H1 (cell line): Measurements from ENCODE around the gene CDCA5. TPM values are rescaled to one million over a fixed set of nuclear protein-coding genes. Genes with fewer than 3 reads are reported as not detected.

Experiments used
- CTBP2 ChIP-seq: IDR thresholded peaks from 2 replicates; pipeline ENCODE4 v1.7.0; 2011; ENCODE audit warnings: borderline replicate concordance, mild to moderate bottlenecking, moderate library complexity, mixed read lengths, low read length; ENCODE audit not compliant: insufficient read depth, insufficient read length
- KDM5A ChIP-seq: fragments of 200-600 bp; IDR thresholded peaks from 2 replicates; pipeline ENCODE4 v1.7.1; 2012; ENCODE audit warnings: mild to moderate bottlenecking, low read length, inconsistent platforms, mixed read lengths
- NANOG ChIP-seq: IDR thresholded peaks from 2 replicates; pipeline ENCODE4 v1.6.1; 2011; ENCODE audit warnings: low read length, low read depth, mild to moderate bottlenecking, inconsistent platforms; ENCODE audit not compliant: insufficient read depth, poor library complexity, severe bottlenecking
- SIX5 ChIP-seq: IDR thresholded peaks from 2 replicates; pipeline ENCODE4 v1.6.1; 2011; ENCODE audit warnings: mild to moderate bottlenecking, low read depth, low read length
- TAF7 ChIP-seq: optimal IDR thresholded peaks from 2 replicates; pipeline ENCODE3; 2011; ENCODE audit warnings: low read depth, mild to moderate bottlenecking, inconsistent platforms, low read length, moderate library complexity, borderline replicate concordance
- TBP ChIP-seq: IDR thresholded peaks from 2 replicates; pipeline ENCODE4 v1.6.1; 2011; ENCODE audit warnings: low read depth, low read length, improper control_type of control experiment
- polyA plus RNA-seq, 7 experiments: library from polyadenylated mRNA; depleted of rRNA in 3 of 7; stranded (reverse) in 5 of 7; unstranded in 2 of 7; fragments of >200 nt in 5 of 7; fragments of 200-250 nt in 2 of 7; gene quantifications; 1 replicate in 5 of 7; 2 replicates in 1 of 7; 4 replicates in 1 of 7; pipeline versions ENCODE4 v1.2.1 to v1.2.3, GENCODE V29; 2011 to 2013; ENCODE audit warnings: missing spikeins in 2 of 7, mixed read lengths in 2 of 7
- total RNA-seq: library from RNA; stranded (reverse); fragmentation: NEBNext Ultra II Directional; extraction: Animal tissue kit (Norgen Biotek cat#: 25700); gene quantifications from 2 replicates; pipeline ENCODE4 v1.2.1, GENCODE V29; 2021
- TF ChIP-seq, protein P1 (sequence below): IDR thresholded peaks from 2 replicates; pipeline ENCODE4 v1.6.1; 2011; ENCODE audit warnings: low read depth, mild to moderate bottlenecking, low read length; ENCODE audit not compliant: insufficient read depth
- TF ChIP-seq, protein P2 (sequence below), 3 experiments: IDR thresholded peaks; 1 replicate in 2 of 3; 2 replicates in 1 of 3; pipeline versions ENCODE4 v1.5.1 to v1.6.1; 2011; ENCODE audit warnings: low read length in 3 of 3, mild to moderate bottlenecking in 3 of 3, inconsistent platforms in 2 of 3, low read depth in 1 of 3, moderate library complexity in 1 of 3; ENCODE audit not compliant: insufficient read depth in 1 of 3; ENCODE audit errors: control extremely low read depth in 1 of 3

The CDCA5 gene
- total and polyA plus RNA-seq, 2 of the 8 experiments (the other 6 are each of a cell fraction or from before 2014, with no cell fraction given): 39.2 to 87.0 TPM

GRCh38 chr11:65117206-65118096 is 33.6 kb upstream of the CDCA5 start, which contains the start of gene ZNHIT2 (continued):
- TF ChIP-seq, protein P1, sequence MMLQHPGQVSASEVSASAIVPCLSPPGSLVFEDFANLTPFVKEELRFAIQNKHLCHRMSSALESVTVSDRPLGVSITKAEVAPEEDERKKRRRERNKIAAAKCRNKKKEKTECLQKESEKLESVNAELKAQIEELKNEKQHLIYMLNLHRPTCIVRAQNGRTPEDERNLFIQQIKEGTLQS: peak; percentile 87; the same call in 1 of the 2 replicates
- peak; percentile 86 for TF ChIP-seq TAF7
- TF ChIP-seq TBP: peak; percentile 32; the same call in 1 of the 2 replicates
- TF ChIP-seq, protein P2, sequence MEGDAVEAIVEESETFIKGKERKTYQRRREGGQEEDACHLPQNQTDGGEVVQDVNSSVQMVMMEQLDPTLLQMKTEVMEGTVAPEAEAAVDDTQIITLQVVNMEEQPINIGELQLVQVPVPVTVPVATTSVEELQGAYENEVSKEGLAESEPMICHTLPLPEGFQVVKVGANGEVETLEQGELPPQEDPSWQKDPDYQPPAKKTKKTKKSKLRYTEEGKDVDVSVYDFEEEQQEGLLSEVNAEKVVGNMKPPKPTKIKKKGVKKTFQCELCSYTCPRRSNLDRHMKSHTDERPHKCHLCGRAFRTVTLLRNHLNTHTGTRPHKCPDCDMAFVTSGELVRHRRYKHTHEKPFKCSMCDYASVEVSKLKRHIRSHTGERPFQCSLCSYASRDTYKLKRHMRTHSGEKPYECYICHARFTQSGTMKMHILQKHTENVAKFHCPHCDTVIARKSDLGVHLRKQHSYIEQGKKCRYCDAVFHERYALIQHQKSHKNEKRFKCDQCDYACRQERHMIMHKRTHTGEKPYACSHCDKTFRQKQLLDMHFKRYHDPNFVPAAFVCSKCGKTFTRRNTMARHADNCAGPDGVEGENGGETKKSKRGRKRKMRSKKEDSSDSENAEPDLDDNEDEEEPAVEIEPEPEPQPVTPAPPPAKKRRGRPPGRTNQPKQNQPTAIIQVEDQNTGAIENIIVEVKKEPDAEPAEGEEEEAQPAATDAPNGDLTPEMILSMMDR (IDR thresholded peaks at IDR 0.05; ENCODE audit: control extremely low read depth in 1 of 3, insufficient read depth in 1 of 3, low read depth in 1 of 3, low read length in 3 of 3): peak in 2 of 3 experiments; percentile 79 to 92; a peak in 3 of 4 replicates
- peak; percentile 5 for TF ChIP-seq NANOG
- no peak for TF ChIP-seq SIX5
- TF ChIP-seq CTBP2: no peak
- peak; percentile 46; the same call in 1 of the 2 replicates for TF ChIP-seq KDM5A
